ENCODE measurements around the gene NFATC1.

DNA sequence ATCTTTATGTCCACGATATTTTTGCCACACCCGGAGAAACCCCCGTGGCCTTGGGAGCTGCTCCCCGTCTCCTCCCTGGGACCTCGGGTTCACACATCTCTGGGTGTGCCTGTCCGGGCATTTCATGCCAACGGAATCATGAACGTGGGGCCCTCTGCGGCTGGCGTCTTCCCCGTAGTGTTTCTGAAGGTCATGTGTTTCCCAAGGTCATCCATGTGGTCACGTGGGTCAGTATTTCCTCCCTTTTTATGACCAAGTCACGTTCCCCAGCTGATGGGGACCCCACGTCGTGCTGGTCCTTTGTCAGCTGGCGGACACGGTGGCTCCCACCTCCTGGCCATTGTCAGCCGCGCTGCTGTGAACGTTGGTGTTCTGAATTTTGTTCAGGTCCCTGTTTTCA lies 135.7 kb downstream of the NFATC1 start:
- TF ChIP-seq POLR2A (IDR thresholded peaks at IDR 0.05) (no peak), CTCF (IDR thresholded peaks at IDR 0.05) (no peak)

Measured in esophagus squamous epithelium (tissue), 4 donors.